HepG2 (cell line): ENCODE results near the gene NPC1. TPM values are rescaled to one million over a fixed set of nuclear protein-coding genes. Genes with fewer than 3 reads are reported as not detected.
A peak's percentile ranks its signal among the peaks of the same experiment; 100 is the strongest.

Experiments used
- BCL3 ChIP-seq: sonication (generic); formaldehyde crosslinking; IDR thresholded peaks from 2 replicates; pipeline ENCODE4 v1.5.1; 2020; ENCODE audit warnings: mild to moderate bottlenecking, missing genetic modification reagents, moderate library complexity
- ERF ChIP-seq: IDR thresholded peaks from 2 replicates; pipeline ENCODE4 v1.6.1; 2018; ENCODE audit warnings: missing biosample characterization, missing genetic modification reagents
- NFAT5 ChIP-seq: sonication (generic); formaldehyde crosslinking; IDR thresholded peaks from 2 replicates; pipeline ENCODE4 v1.4.0; 2020; ENCODE audit warnings: missing genetic modification reagents
- REST ChIP-seq, 2 experiments: IDR thresholded peaks; 2 replicates each; pipeline ENCODE4 v1.6.1; 2011 to 2012; ENCODE audit warnings: low read length in 2 of 2, borderline replicate concordance in 1 of 2, low read depth in 1 of 2, mild to moderate bottlenecking in 1 of 2, moderate library complexity in 1 of 2
- ZBTB43 ChIP-seq: sonication (generic); formaldehyde crosslinking; conservative IDR thresholded peaks from 2 replicates; pipeline ENCODE4 v1.4.0; 2020; ENCODE audit warnings: missing genetic modification reagents
- ZBTB7B ChIP-seq: sonication (generic); formaldehyde crosslinking; IDR thresholded peaks from 2 replicates; pipeline ENCODE4 v1.4.0; 2020; ENCODE audit warnings: missing genetic modification reagents
- ZNF230 ChIP-seq: sonication (generic); formaldehyde crosslinking; IDR thresholded peaks from 2 replicates; pipeline ENCODE4 v1.4.0; 2020; ENCODE audit warnings: mild to moderate bottlenecking, missing genetic modification reagents
- polyA plus RNA-seq, 8 experiments: library from polyadenylated mRNA; depleted of rRNA in 3 of 8; stranded (reverse) in 7 of 8; unstranded in 1 of 8; fragments of >200 nt; fragmentation: Illumina TruSeq in 4 of 8; extraction: Trizol in 4 of 8; gene quantifications; 2 replicates each; pipeline versions ENCODE4 v1.2.1 to v1.2.3, GENCODE V29; 2011 to 2016; ENCODE audit warnings: low read depth in 4 of 8, missing spikeins in 1 of 8, mixed read lengths in 1 of 8; ENCODE audit not compliant: insufficient read depth in 1 of 8
- total RNA-seq, 5 experiments: library from RNA; depleted of rRNA; stranded (reverse); fragments of >200 nt; fragmentation: Illumina TruSeq; extraction: Trizol; gene quantifications; 2 replicates each; pipeline ENCODE4 v1.2.3, GENCODE V29; 2016; ENCODE audit warnings: low read depth in 1 of 5
- TF ChIP-seq, protein P1 (sequence below): sonication (generic); formaldehyde crosslinking; IDR thresholded peaks from 2 replicates; pipeline ENCODE4 v1.5.1; 2020; ENCODE audit warnings: mild to moderate bottlenecking, moderate library complexity, missing genetic modification reagents
- TF ChIP-seq, protein P2 (sequence below), 2 experiments: sonication (generic) in 1 of 2; formaldehyde crosslinking in 1 of 2; IDR thresholded peaks; 2 replicates each; pipeline versions ENCODE4 v1.4.0 to v1.6.1; 2016 to 2020; ENCODE audit warnings: borderline replicate concordance in 1 of 2, low read depth in 1 of 2, mild to moderate bottlenecking in 1 of 2, missing genetic modification reagents in 1 of 2

NPC1 gene
- total and polyA plus RNA-seq, 2 of the 13 experiments (the other 11 are each of a cell fraction or from before 2014, with no cell fraction given) = 46.5 to 114 TPM

- TF ChIP-seq, protein P1, sequence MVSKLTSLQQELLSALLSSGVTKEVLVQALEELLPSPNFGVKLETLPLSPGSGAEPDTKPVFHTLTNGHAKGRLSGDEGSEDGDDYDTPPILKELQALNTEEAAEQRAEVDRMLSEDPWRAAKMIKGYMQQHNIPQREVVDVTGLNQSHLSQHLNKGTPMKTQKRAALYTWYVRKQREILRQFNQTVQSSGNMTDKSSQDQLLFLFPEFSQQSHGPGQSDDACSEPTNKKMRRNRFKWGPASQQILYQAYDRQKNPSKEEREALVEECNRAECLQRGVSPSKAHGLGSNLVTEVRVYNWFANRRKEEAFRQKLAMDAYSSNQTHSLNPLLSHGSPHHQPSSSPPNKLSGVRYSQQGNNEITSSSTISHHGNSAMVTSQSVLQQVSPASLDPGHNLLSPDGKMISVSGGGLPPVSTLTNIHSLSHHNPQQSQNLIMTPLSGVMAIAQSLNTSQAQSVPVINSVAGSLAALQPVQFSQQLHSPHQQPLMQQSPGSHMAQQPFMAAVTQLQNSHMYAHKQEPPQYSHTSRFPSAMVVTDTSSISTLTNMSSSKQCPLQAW (CRISPR knock-in tag) = peak; percentile 57; the same call in 1 of the 2 replicates
- TF ChIP-seq, protein P2, sequence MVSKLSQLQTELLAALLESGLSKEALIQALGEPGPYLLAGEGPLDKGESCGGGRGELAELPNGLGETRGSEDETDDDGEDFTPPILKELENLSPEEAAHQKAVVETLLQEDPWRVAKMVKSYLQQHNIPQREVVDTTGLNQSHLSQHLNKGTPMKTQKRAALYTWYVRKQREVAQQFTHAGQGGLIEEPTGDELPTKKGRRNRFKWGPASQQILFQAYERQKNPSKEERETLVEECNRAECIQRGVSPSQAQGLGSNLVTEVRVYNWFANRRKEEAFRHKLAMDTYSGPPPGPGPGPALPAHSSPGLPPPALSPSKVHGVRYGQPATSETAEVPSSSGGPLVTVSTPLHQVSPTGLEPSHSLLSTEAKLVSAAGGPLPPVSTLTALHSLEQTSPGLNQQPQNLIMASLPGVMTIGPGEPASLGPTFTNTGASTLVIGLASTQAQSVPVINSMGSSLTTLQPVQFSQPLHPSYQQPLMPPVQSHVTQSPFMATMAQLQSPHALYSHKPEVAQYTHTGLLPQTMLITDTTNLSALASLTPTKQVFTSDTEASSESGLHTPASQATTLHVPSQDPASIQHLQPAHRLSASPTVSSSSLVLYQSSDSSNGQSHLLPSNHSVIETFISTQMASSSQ (IDR thresholded peaks at IDR 0.05; ENCODE audit: low read depth) = peak; percentile 76
- TF ChIP-seq, protein P2 (CRISPR knock-in tag; IDR thresholded peaks at IDR 0.05; ENCODE audit: borderline replicate concordance) = peak; percentile 76; the same call in 1 of the 2 replicates
- no peak for TF ChIP-seq ZBTB43 (CRISPR knock-in tag)
- no peak for TF ChIP-seq REST (IDR thresholded peaks at IDR 0.05; ENCODE audit: borderline replicate concordance in 1 of 2, low read depth in 1 of 2, low read length in 2 of 2)
- 0 out of 2 replicates have a peak, but pooled peaks have one; percentile 28 for TF ChIP-seq ZNF230
- TF ChIP-seq ZBTB7B (CRISPR knock-in tag) = peak; percentile 26; the same call in 1 of the 2 replicates
- 0 out of 2 replicates have a peak, but pooled peaks have one; percentile 47 for TF ChIP-seq ERF (CRISPR knock-in tag)
- no peak for TF ChIP-seq NFAT5 (CRISPR knock-in tag)
- no peak for TF ChIP-seq BCL3
Observed at GRCh38 chr18:23629444-23629946, 43.2 kb upstream of the NPC1 start (continued).
